ENCODE data around the gene LGR5. TPM values are rescaled to one million over a fixed set of nuclear protein-coding genes. Genes with fewer than 3 reads are reported as not detected.

The LGR5 gene
- total RNA-seq, 1 experiment from 2014 or later: not detected

- DNase-seq (ENCODE audit: low read depth, low spot score): no peak
- Histone ChIP-seq H3K79me2 (ENCODE audit: insufficient read depth, low read length) (no peaks in the 10 kb centered on the region), H3K4me3 (replicated peaks in 1 of 2; ENCODE audit: low read depth in 1 of 2, low read length in 2 of 2) (no peak overlapping the region), H4K20me1 (ENCODE audit: insufficient read depth) (no peaks in the 10 kb centered on the region), H3K4me1 (ENCODE audit: control insufficient read depth in 1 of 2, insufficient read depth in 2 of 2, low read length in 2 of 2) (no peaks in the 10 kb centered on the region), H3K9me2 (ENCODE audit: insufficient read depth) (no peaks in the 10 kb centered on the region), H3K36me3 (ENCODE audit: control insufficient read depth in 1 of 2, insufficient read depth in 2 of 2, low read length in 2 of 2) (no peaks in the 10 kb centered on the region), H3K9me3 (ENCODE audit: control insufficient read depth in 1 of 2, insufficient read depth in 1 of 2, low read depth in 1 of 2, low read length in 2 of 2) (no peaks in the 10 kb centered on the region), H3K27me3 (ENCODE audit: insufficient read depth, low read length) (no peaks in the 10 kb centered on the region), H2AFZ (ENCODE audit: low read depth, low read length, poor library complexity, severe bottlenecking) (no peak overlapping the region), H3K9ac (ENCODE audit: low read length) (no peak overlapping the region), H3K27ac (ENCODE audit: low read depth, low read length) (no peak overlapping the region), H3K4me2 (ENCODE audit: low read length) (no peak overlapping the region)
- ChIA-PET RAD21 (ENCODE audit: low non-redundant PET in 1 of 2, low total read pairs in 2 of 2, uncharacterized antibody in 2 of 2, unreplicated experiment in 2 of 2) (no interaction called here), POLR2A (no interaction called here), CTCF (no interaction called here)
- no peak for ATAC-seq
- TF ChIP-seq ZFX (IDR thresholded peaks at IDR 0.05) (no peak), EGR1 (IDR thresholded peaks at IDR 0.05; ENCODE audit: low read depth) (no peak), SRF (IDR thresholded peaks at IDR 0.05; ENCODE audit: low read depth) (no peak), POLR2AphosphoS5 (IDR thresholded peaks at IDR 0.05; ENCODE audit: low read depth, low read length) (no peak)
- intact Hi-C loops (cut with micrococcal nuclease): no loop called here
- BruUV-seq (replicated peaks): no TSS peak
Measured at GRCh38 chr12:71541583-71541982, 102.0 kb downstream of the LGR5 start.

GRCh38 chr12:71546322-71546861, 106.8 kb downstream of the LGR5 start:
- H3K27me3 ChIP-seq (ENCODE audit: insufficient read depth, low read length): no peaks in the 10 kb centered on the region
- H3K4me3 ChIP-seq (replicated peaks in 1 of 2; ENCODE audit: low read depth in 1 of 2, low read length in 2 of 2): no peak overlapping the region
- no peaks in the 10 kb centered on the region for H3K4me1 ChIP-seq (ENCODE audit: control insufficient read depth in 1 of 2, insufficient read depth in 2 of 2, low read length in 2 of 2)
- H3K36me3 ChIP-seq (ENCODE audit: control insufficient read depth in 1 of 2, insufficient read depth in 2 of 2, low read length in 2 of 2): no peaks in the 10 kb centered on the region
- POLR2A ChIA-PET: no interaction called here
- RAD21 ChIA-PET (ENCODE audit: low non-redundant PET in 1 of 2, low total read pairs in 2 of 2, uncharacterized antibody in 2 of 2, unreplicated experiment in 2 of 2): no interaction called here
- intact Hi-C loops (cut with micrococcal nuclease): no loop called here
- H3K9me2 ChIP-seq (ENCODE audit: insufficient read depth): no peaks in the 10 kb centered on the region
- H3K79me2 ChIP-seq (ENCODE audit: insufficient read depth, low read length): no peaks in the 10 kb centered on the region
- H4K20me1 ChIP-seq (ENCODE audit: insufficient read depth): no peaks in the 10 kb centered on the region
- H3K9ac ChIP-seq (ENCODE audit: low read length): no peak overlapping the region
- DNase-seq (ENCODE audit: low read depth, low spot score) (no peak), ATAC-seq (no peak)
- CTCF ChIA-PET: no interaction called here
- no peaks in the 10 kb centered on the region for H3K9me3 ChIP-seq (ENCODE audit: control insufficient read depth in 1 of 2, insufficient read depth in 1 of 2, low read depth in 1 of 2, low read length in 2 of 2)
- H3K4me2 ChIP-seq (ENCODE audit: low read length): no peak overlapping the region
- H2AFZ ChIP-seq (ENCODE audit: low read depth, low read length, poor library complexity, severe bottlenecking): no peak overlapping the region
- H3K27ac ChIP-seq (ENCODE audit: low read depth, low read length): no peak overlapping the region
- no TSS peak for BruUV-seq (replicated peaks)
- TF ChIP-seq SRF (IDR thresholded peaks at IDR 0.05; ENCODE audit: low read depth): no peak
- TF ChIP-seq ZBTB33 (IDR thresholded peaks at IDR 0.05; ENCODE audit: extremely low read depth, insufficient replicate concordance, low read length): no peak
- no peak for TF ChIP-seq ZFX (IDR thresholded peaks at IDR 0.05)
- TF ChIP-seq SIN3A (IDR thresholded peaks at IDR 0.05; ENCODE audit: low read depth): no peak
- TF ChIP-seq CTCF (IDR thresholded peaks at IDR 0.05 in 2 of 3, conservative IDR thresholded peaks at IDR 0.05 in 1 of 3; ENCODE audit: borderline replicate concordance in 1 of 3, insufficient read depth in 1 of 3, low read depth in 2 of 3, low read length in 2 of 3): no peak
- no peak for TF ChIP-seq CBX3 (IDR thresholded peaks at IDR 0.05; ENCODE audit: low read depth)
- no peak for TF ChIP-seq REST (IDR thresholded peaks at IDR 0.05; ENCODE audit: low read depth)
- TF ChIP-seq CEBPB (IDR thresholded peaks at IDR 0.05; ENCODE audit: low read depth): no peak
- no peak for TF ChIP-seq EZH2phosphoT487 (IDR thresholded peaks at IDR 0.05; ENCODE audit: borderline replicate concordance)
- no peak for TF ChIP-seq EGR1 (IDR thresholded peaks at IDR 0.05; ENCODE audit: low read depth)
- TF ChIP-seq ATF3 (IDR thresholded peaks at IDR 0.05): no peak
- no peak for TF ChIP-seq POLR2A (IDR thresholded peaks at IDR 0.05; ENCODE audit: borderline replicate concordance, extremely low read depth, insufficient read depth, insufficient read length)
